Naive B cell (primary cell): ENCODE results near the gene CHST1. TPM values are rescaled to one million over a fixed set of nuclear protein-coding genes. Genes with fewer than 3 reads are reported as not detected.
A peak's percentile ranks its signal among the peaks of the same experiment; 100 is the strongest.

ENCODE experiments used
- ATAC-seq, 2 donors: fragments of 150-1000 bp; cut with Tn5 transposase; 2 replicates each; pipeline ENCODE4 v1.10.0; 2021; ENCODE audit warnings: low read depth in 2 of 2, mild to moderate bottlenecking in 2 of 2, moderate library complexity in 2 of 2
- DNase-seq: peaks from one replicate; pipeline ENCODE4 v3.0.0; 2022
- H3K27ac Mint-ChIP-seq, 6 donors: one replicate each; pipeline ENCODE4 v1.8.0; 2020 to 2022; ENCODE audit warnings: mild to moderate bottlenecking in 6 of 6, mixed read lengths in 6 of 6, moderate library complexity in 5 of 6, inconsistent platforms in 2 of 6
- H3K27me3 Mint-ChIP-seq, 3 donors: one replicate each; pipeline ENCODE4 v1.8.0; 2021 to 2022; ENCODE audit warnings: mixed read lengths in 3 of 3, mild to moderate bottlenecking in 1 of 3
- H3K36me3 Mint-ChIP-seq, 2 donors: one replicate each; pipeline ENCODE4 v1.8.0; 2020 to 2022; ENCODE audit warnings: mixed read lengths in 2 of 2, inconsistent platforms in 1 of 2, mild to moderate bottlenecking in 1 of 2
- H3K4me1 Mint-ChIP-seq, 3 donors: one replicate each; pipeline ENCODE4 v1.8.0; 2020 to 2022; ENCODE audit warnings: mixed read lengths in 3 of 3, inconsistent platforms in 1 of 3, mild to moderate bottlenecking in 1 of 3, moderate library complexity in 1 of 3
- H3K4me3 Mint-ChIP-seq, 8 donors: one replicate each; pipeline ENCODE4 v1.8.0; 2020 to 2022; ENCODE audit warnings: mild to moderate bottlenecking in 8 of 8, mixed read lengths in 8 of 8, moderate library complexity in 8 of 8, inconsistent platforms in 2 of 8
- H3K9me3 Mint-ChIP-seq, 7 donors: one replicate each; pipeline ENCODE4 v1.8.0; 2020 to 2022; ENCODE audit warnings: mixed read lengths in 7 of 7, mild to moderate bottlenecking in 5 of 7, inconsistent platforms in 2 of 7, moderate library complexity in 1 of 7
- polyA plus RNA-seq, 6 donors: library from polyadenylated mRNA; unstranded; fragments of 300-500 nt; fragmentation: Illumina TruSeq; gene quantifications; one replicate each; pipeline ENCODE4 v1.2.3, GENCODE V29; 2021; ENCODE audit warnings: low read depth in 6 of 6

CHST1 gene
- polyA plus RNA-seq, 6 donors from 2014 or later, result not detected

DNA sequence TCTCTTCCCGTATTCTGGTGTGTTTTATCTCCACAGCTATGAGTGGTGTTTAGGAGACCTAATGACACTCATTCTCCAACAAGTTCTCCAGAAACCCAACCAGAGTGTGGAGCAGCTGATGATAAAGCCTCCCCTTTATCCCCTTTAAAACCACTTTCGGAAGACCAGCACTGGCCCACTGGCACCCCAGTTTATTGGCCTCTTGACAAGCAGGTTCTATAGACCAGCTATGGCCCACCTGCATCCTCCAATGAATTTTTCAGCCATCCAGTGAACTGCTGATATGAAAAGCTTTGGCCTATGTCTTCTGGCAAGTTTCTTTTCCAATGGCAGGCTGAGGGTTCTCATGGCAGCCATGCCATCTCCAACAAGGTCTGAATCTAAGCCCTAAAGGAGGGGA lies 27.4 kb downstream of the CHST1 start:
- Mint-ChIP-seq H3K27me3 (peaks cover 36 to 49% (median 47%) of the 10 kb centered on the region in 3 donors), H3K4me3 (no peak overlapping the region), H3K36me3 (peaks cover 6 to 8% of the 10 kb centered on the region in 2 donors), H3K27ac (no peak overlapping the region), H3K9me3 (peaks cover 5 to 15% (median 12%) of the 10 kb centered on the region in 7 donors), H3K4me1 (no peaks in the 10 kb centered on the region)
- no peak for DNase-seq
- no peak for ATAC-seq

DNA sequence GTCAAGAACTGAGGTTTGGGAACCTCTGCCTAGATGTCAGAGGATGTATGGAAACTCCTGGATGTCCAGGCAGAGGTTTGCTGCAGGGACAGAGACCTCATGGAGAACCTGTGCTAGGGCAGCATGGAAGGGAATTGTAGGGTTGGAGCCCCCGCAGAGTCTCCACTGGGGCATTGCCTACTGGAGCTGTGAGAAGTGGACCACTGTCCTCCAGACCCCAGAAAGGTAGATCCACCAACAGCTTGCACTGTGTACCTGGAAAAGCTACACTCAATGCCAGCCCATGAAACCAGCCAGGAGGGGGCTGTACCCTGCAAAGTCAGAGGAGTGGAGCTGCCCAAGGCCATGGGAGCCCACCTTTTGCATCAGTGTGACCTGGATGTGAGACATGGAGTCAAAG lies 29.5 kb downstream of the CHST1 start:
- H3K27ac Mint-ChIP-seq, result no peak overlapping the region
- DNase-seq (no peak), ATAC-seq (no peak)
- H3K9me3 Mint-ChIP-seq, result peaks cover 9 to 22% (median 12%) of the 10 kb centered on the region in 7 donors
- H3K4me1 Mint-ChIP-seq, result no peaks in the 10 kb centered on the region
- H3K36me3 Mint-ChIP-seq, result peaks cover 6 to 8% of the 10 kb centered on the region in 2 donors
- H3K4me3 Mint-ChIP-seq, result no peak overlapping the region
- H3K27me3 Mint-ChIP-seq, result peaks cover 21 to 58% (median 43%) of the 10 kb centered on the region in 3 donors

DNA sequence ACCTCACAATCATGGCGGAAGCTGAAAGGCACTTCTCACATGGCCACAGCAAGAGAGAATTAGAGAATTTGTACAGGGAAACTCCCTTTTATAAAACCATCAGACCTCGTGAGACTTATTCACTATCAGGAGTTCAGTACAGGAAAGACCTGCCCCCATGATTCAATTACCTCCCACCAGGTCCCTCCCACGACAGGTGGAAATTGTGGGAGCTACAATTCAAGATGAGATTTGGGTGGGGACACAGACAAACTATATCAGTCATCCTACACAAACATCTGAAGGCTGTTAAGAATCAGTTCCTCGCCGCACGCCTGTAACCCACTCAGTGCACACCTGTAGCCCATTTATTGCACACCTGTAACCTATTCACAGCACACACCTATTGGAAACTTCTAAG lies 39.8 kb downstream of the CHST1 start:
- H3K9me3 Mint-ChIP-seq, result peaks cover 0 to 19% (median 12%) of the 10 kb centered on the region in 7 donors
- peaks cover 39 to 46% (median 40%) of the 10 kb centered on the region in 3 donors for H3K27me3 Mint-ChIP-seq
- H3K36me3 Mint-ChIP-seq, result no peaks in the 10 kb centered on the region
- H3K4me1 Mint-ChIP-seq, result no peaks in the 10 kb centered on the region
- H3K4me3 Mint-ChIP-seq, result no peak overlapping the region
- H3K27ac Mint-ChIP-seq, result no peak overlapping the region
- DNase-seq (no peak), ATAC-seq (no peak)

- Mint-ChIP-seq H3K27me3 (peaks cover 24 to 39% (median 30%) of the 10 kb centered on the region in 3 donors), H3K36me3 (no peaks in the 10 kb centered on the region), H3K27ac (no peak overlapping the region), H3K4me3 (no peak overlapping the region), H3K9me3 (peaks cover 4 to 32% (median 21%) of the 10 kb centered on the region in 7 donors), H3K4me1 (no peaks in the 10 kb centered on the region)
- ATAC-seq (no peak), DNase-seq (no peak)
Observed at GRCh38 chr11:45624095-45624494, 41.3 kb downstream of the CHST1 start.

DNA sequence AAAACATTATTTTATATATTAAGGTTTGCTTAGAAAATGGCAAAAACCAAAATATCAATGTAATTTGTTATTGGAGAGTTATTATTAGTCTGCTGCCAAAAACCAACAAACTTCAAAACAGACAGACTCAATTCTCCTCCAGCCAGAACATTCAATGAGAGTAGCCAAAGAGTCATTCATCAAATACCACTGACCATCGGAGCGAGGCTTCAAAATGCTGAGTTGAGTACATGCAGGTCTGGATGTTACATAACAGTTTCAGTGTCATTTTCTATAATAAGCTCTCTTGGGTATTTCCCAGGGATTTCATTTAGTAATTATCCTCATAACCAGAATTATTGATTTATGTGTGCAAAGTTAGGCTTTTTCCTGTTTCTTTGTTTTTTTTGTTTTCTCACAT lies 42.6 kb downstream of the CHST1 start:
- Mint-ChIP-seq H3K9me3 (peaks cover 5 to 38% (median 20%) of the 10 kb centered on the region in 7 donors), H3K4me1 (no peaks in the 10 kb centered on the region), H3K27me3 (peaks cover 19 to 41% (median 33%) of the 10 kb centered on the region in 3 donors), H3K36me3 (no peaks in the 10 kb centered on the region), H3K4me3 (no peak overlapping the region), H3K27ac (no peak overlapping the region)
- ATAC-seq, result no peak
- DNase-seq, result no peak

DNA sequence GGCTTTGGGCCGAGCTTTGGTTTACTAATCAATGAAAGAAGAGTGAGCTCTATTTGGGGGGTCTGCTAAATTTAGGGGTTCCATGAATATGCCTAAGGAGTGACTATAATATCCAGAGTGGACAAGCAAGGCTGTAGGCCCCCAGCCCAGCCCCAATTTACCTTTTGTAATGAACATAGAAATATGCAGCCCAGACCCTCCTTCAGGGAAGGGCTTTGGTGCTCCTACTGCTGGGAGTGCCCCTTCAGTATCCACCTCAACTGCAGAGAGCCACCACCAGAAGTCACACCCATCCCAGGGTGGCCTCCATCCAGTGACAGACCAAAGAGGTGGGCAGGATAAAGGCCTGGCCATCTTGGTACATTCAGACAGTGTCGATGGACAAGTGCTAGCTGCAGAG lies 43.1 kb downstream of the CHST1 start:
- Mint-ChIP-seq H3K36me3 (no peaks in the 10 kb centered on the region), H3K9me3 (peaks cover 6 to 40% (median 20%) of the 10 kb centered on the region in 7 donors), H3K27ac (no peak overlapping the region), H3K4me1 (no peaks in the 10 kb centered on the region), H3K4me3 (no peak overlapping the region), H3K27me3 (peaks cover 19 to 42% (median 39%) of the 10 kb centered on the region in 3 donors)
- ATAC-seq, result no peak
- no peak for DNase-seq

DNA sequence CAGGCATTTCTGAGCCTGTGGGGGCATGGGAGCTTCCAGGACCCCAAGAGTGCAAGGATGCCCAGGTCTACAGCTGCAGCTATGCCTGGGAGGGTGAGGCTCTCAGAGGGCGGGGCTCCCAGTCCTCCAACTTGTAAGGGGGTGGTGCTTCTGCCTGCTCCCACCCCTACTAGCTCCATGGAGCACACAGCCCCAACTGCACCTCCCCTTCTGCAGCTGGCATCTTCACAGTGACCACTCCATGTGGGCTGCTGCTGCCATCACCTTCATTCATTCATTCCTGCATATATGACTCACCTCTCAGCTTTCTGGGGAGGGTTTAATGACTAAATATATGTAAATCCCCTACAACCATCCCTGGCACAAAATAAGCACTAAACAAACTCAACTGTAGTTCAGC lies 43.8 kb downstream of the CHST1 start:
- peaks cover 6 to 41% (median 20%) of the 10 kb centered on the region in 7 donors for H3K9me3 Mint-ChIP-seq
- no peaks in the 10 kb centered on the region for H3K36me3 Mint-ChIP-seq
- no peak overlapping the region for H3K27ac Mint-ChIP-seq
- H3K27me3 Mint-ChIP-seq, result peaks cover 19 to 44% (median 40%) of the 10 kb centered on the region in 3 donors
- H3K4me1 Mint-ChIP-seq, result no peaks in the 10 kb centered on the region
- H3K4me3 Mint-ChIP-seq, result peak overlapping the region in 1 of 8 donors; percentile 10
- ATAC-seq (no peak), DNase-seq (no peak)

GRCh38 chr11:45620243-45620642 lies 45.2 kb downstream of the CHST1 start:
- no peak overlapping the region for H3K27ac Mint-ChIP-seq
- H3K9me3 Mint-ChIP-seq, result peaks cover 6 to 41% (median 20%) of the 10 kb centered on the region in 7 donors
- peaks cover 11 to 36% (median 35%) of the 10 kb centered on the region in 3 donors for H3K27me3 Mint-ChIP-seq
- ATAC-seq, result no peak
- no peaks in the 10 kb centered on the region for H3K4me1 Mint-ChIP-seq
- no peak overlapping the region for H3K4me3 Mint-ChIP-seq
- H3K36me3 Mint-ChIP-seq, result no peaks in the 10 kb centered on the region
- DNase-seq, result no peak

GRCh38 chr11:45618897-45619296 lies 46.5 kb downstream of the CHST1 start:
- DNase-seq (no peak), ATAC-seq (no peak)
- peaks cover 12 to 31% (median 29%) of the 10 kb centered on the region in 3 donors for H3K27me3 Mint-ChIP-seq
- peaks cover 6 to 41% (median 18%) of the 10 kb centered on the region in 7 donors for H3K9me3 Mint-ChIP-seq
- H3K27ac Mint-ChIP-seq, result no peak overlapping the region
- H3K4me3 Mint-ChIP-seq, result no peak overlapping the region
- H3K36me3 Mint-ChIP-seq, result no peaks in the 10 kb centered on the region
- H3K4me1 Mint-ChIP-seq, result no peaks in the 10 kb centered on the region

DNA sequence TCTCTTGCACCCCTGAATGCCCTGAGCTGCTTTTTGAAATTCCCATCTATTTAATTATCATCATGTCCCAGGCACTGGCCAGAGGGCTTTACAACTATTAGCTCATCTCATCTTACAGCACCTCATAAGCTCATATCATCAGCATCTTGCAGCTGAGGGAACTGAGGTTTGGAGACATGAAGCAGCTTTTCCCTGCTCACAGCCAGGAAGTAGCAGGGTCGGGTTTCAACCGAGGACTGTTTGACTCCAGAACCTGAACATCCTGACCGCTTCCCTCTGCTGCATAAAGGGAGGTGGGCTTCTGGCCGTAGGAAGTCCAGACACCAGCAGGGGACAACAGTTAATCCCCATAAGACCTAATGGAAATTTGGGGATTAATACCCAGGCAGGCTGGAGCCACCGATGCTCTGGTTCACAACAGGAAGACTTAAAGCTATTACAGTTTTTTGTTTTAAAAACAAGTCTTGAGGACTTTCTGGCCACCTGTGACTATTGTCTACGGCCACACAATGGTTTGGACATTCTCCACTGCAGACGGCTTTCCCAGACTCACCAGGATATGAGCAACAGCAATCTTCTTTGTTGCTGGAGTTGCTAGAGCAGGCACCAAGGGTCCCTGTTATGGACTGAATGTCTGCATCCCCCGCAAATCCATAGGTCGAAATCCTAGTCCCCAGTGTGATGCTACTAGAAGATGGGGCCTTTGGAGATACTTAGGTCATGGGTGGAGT lies 47.4 kb downstream of the CHST1 start:
- DNase-seq (no peak), ATAC-seq (no peak)
- peaks cover 8 to 41% (median 18%) of the 10 kb centered on the region in 7 donors for H3K9me3 Mint-ChIP-seq
- H3K36me3 Mint-ChIP-seq, result no peaks in the 10 kb centered on the region
- H3K4me1 Mint-ChIP-seq, result no peaks in the 10 kb centered on the region
- H3K27me3 Mint-ChIP-seq, result peaks cover 12 to 26% (median 25%) of the 10 kb centered on the region in 3 donors
- H3K4me3 Mint-ChIP-seq, result peak overlapping the region in 1 of 8 donors; percentile 9
- peak overlapping the region in 1 of 6 donors; percentile 15 for H3K27ac Mint-ChIP-seq

GRCh38 chr11:45616802-45617549 lies 48.4 kb downstream of the CHST1 start:
- no peaks in the 10 kb centered on the region for H3K4me1 Mint-ChIP-seq
- ATAC-seq (no peak), DNase-seq (no peak)
- H3K9me3 Mint-ChIP-seq, result peaks cover 8 to 36% (median 15%) of the 10 kb centered on the region in 7 donors
- peaks cover 12 to 26% (median 21%) of the 10 kb centered on the region in 3 donors for H3K27me3 Mint-ChIP-seq
- H3K36me3 Mint-ChIP-seq, result no peaks in the 10 kb centered on the region
- no peak overlapping the region for H3K27ac Mint-ChIP-seq
- peak overlapping the region in 1 of 8 donors; percentile 47 for H3K4me3 Mint-ChIP-seq

DNA sequence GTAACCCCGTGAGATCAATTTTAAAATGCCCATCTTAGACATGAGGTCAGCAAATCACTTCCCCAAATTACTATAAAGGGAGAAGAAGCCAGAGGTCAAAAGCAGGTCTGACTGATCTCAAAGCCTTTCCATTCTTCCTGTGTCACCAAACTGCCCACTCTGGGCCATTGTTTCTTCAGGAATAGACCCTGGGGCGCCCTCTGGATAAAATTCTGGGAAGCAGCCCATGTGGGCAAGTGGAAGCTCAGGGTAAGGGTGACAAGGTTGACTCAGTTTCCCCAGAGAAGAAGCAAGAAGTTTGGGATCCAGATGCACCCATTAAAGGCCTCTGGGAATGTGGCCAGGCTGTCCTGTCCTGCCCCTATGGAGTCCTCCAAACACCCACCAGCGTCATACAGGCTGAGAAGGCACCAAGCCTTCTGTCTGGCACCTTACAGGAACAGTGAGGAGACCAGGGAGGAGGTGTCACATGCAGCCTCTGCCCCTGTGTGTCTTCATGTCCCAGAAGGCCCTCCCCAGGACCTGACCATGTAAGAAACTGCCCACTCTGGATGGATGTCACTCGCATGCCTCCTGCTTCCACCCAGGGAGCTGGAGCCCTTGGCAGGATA lies 50.1 kb downstream of the CHST1 start:
- H3K27me3 Mint-ChIP-seq, result peaks cover 18 to 32% (median 30%) of the 10 kb centered on the region in 3 donors
- DNase-seq (no peak), ATAC-seq (no peak)
- peaks cover 4 to 22% (median 11%) of the 10 kb centered on the region in 7 donors for H3K9me3 Mint-ChIP-seq
- H3K4me3 Mint-ChIP-seq, result no peak overlapping the region
- H3K27ac Mint-ChIP-seq, result no peak overlapping the region
- H3K4me1 Mint-ChIP-seq, result no peaks in the 10 kb centered on the region
- H3K36me3 Mint-ChIP-seq, result no peaks in the 10 kb centered on the region

DNA sequence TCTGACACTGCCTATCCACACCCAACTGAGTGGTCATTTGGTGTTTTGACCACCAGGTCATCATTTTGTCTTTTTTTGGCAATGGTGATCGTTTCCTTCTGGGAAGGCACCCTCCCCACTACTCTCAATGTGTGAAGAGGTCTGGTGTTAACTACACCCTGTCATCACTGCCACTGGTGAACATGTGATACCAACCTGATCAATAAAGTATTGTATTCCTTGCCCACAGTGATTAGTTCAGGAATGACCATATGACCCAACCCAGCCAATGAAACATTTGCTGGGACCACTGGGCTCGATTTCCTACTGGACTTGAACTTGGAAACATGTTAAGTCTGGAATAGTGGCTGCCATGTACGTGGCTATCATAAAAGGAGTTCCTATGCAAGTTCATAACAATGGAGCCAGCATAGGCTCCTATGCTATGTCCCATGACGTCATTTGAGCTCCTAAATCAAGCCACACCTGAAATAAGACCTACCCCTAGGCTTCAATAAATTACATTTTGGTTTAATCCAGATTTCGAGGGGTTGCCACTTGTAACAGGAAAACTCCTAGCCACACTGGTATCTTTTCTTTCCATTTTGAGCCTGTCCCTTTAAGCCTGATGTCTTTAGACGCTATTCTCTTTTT lies 51.1 kb downstream of the CHST1 start:
- Mint-ChIP-seq H3K27ac (no peak overlapping the region), H3K4me1 (no peaks in the 10 kb centered on the region), H3K9me3 (peaks cover 1 to 15% (median 3%) of the 10 kb centered on the region in 7 donors), H3K4me3 (no peak overlapping the region), H3K27me3 (peaks cover 24 to 40% (median 32%) of the 10 kb centered on the region in 3 donors), H3K36me3 (no peaks in the 10 kb centered on the region)
- DNase-seq, result no peak
- ATAC-seq, result no peak
